ENCODE measurements around the gene CYB5R4.

DNA sequence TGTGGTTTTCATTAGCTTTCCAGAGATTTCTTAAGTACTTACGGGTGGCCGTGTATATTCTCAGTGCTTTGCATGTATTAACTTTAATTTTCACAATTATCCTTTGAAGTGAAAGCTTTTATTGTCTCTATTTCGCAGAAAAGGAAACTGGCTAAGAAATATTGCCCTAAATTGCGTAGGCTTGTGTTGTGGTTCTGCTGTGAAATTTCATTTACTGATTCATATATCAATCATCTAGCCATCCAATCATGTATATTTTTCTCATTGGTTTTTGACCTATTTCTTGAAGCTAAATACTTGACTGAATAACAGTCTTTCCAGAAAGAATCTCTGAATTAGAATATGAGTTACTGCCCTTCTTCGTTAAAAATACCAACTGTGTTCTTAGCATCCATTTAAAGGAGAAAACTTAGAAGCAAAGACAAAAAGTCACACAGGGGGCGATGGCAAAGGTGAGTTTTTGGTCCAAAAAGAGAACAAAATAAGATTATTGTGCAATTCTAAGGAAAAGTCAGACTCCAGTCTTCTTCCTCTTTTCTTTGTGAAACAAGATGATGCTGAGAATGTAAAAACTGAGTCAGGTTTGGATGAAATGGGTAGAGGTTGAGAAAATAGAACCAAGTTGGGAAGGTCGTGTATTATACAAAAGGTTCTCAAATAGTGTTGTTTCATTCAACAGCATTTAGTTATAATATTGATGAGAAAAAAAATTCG lies 1.4 kb downstream of the CYB5R4 start:
- TF ChIP-seq, protein P1, sequence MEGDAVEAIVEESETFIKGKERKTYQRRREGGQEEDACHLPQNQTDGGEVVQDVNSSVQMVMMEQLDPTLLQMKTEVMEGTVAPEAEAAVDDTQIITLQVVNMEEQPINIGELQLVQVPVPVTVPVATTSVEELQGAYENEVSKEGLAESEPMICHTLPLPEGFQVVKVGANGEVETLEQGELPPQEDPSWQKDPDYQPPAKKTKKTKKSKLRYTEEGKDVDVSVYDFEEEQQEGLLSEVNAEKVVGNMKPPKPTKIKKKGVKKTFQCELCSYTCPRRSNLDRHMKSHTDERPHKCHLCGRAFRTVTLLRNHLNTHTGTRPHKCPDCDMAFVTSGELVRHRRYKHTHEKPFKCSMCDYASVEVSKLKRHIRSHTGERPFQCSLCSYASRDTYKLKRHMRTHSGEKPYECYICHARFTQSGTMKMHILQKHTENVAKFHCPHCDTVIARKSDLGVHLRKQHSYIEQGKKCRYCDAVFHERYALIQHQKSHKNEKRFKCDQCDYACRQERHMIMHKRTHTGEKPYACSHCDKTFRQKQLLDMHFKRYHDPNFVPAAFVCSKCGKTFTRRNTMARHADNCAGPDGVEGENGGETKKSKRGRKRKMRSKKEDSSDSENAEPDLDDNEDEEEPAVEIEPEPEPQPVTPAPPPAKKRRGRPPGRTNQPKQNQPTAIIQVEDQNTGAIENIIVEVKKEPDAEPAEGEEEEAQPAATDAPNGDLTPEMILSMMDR (conservative IDR thresholded peaks at IDR 0.05; ENCODE audit: low read depth, low read length), result no peak
- no peak for TF ChIP-seq EZH2 (IDR thresholded peaks at IDR 0.05; ENCODE audit: borderline replicate concordance, low read depth, low read length, poor library complexity, severe bottlenecking)
